ENCODE data around the gene TGFBR3L.

TGFBR3L gene

DNA sequence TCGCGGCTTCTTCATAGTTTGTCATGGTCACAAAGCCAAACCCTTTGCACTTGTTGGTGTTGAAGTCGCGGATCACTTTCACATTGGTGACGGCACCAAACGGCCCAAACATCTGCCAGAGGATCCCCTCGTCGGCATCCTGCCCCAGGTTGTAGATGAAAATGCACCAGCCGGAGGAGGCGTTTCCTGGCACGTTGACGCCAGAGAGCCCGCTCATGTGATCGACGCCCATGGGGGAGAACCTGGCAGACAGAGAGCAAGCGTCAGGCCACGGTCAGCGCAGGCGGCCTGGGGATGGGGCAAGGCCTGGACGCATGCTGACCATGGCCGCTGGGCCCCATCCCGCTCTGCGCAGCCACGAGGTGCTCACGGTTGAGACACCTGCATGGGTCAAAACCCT lies 48.9 kb downstream of the TGFBR3L start:
- no peak for DNase-seq

DNA sequence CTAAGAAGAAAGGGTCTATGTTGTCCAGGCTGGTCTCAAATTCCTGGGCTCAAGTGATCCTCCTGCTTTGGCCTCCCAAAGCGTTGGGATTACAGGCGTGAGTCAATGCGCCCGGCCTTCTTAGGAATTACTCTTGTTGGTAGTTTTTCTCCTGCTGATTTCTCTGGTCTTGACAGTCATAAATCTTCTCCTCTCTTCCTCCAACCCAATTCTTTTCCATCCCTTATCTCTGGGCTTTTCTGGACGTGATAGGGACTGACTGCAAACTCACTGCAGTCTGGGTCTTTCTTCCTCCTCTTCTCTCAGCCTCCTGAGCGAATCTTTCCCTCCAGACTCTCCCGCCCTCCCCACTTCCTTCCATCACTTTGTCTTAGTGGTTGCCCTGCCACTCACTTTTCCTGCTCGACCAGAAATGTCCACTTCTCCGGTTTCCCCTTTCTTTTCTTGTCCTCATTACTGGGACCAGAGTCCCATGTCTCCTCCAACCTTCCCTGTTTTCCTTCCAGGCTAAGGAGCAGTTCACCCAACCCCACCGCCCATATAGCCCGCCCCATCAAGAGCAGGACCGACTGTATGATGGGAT lies 50.7 kb downstream of the TGFBR3L start:
- no peak for DNase-seq

DNA sequence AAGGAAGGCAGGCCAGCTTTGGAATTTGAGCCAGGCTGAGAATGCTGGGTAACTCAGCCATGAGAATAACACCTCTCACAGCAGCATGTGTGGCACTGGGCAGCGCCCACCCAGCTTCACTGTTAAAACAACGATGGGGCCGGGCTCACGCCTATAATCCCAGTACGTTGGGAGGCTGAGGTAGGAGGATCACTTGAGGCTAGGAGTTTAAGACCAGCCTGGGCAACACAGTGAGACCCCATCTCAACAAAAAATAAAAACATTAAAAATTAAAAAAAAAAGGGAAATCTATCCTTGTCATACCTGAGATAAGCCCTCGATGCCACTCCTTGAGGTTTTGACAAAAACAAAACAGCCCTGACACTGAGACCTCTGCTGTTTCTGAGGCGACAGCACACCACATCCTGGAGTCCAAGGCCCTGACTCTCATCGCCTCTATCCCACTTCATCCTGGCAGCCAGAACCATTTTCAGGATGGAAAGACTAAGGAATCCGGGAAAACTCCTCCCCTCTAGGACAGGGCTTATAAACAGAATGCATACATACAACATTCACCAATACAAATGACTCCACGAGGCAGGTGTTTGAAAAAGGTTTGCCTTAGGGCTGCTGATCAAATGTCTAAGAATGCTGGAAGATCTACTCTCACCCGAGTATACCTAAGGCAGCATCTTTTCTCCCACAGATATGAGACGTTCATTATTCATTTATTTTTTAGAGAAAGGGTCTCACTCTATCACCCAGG lies 51.5 kb downstream of the TGFBR3L start:
- DNase-seq: no peak

DNA sequence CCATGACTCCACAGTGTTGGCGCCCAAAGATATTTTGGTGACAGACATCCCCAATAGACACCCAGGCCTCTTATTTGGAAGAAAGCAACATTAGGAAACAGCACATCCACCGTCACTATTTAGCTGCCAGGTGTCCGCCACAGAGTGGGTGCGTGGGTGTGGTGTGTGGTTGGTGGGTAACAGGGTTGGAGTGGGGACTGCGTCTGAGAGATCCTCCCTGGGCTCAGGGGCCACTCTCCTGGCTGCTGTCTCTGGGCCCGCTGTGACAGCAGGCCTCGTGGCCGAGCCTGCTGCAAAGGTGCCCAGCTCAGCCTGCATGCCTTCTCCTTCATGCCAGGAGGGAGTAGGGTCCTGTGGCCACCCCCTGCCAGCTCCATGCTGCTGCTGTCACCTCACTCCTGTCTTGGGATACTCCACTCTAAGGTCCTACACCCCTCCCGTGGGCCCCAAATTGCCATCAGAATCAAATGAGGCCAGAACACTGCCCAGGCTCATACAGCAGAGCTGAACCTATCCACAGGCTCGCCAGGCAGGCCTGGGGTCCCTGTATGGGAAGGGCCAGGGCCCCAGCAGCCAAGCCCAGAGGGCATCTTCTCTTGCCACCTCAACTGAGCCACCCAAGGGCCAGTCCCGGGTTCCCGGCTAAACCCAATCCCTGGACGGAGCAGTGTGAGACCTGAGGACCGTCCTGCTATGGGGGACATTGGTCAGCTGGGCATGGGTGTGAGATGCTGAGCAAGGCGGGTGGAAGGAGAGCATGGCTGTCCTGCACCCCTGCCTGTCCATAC lies 53.6 kb downstream of the TGFBR3L start:
- DNase-seq: no peak
